K562 (cell line): Measurements from ENCODE around the gene RUNX1. TPM values are rescaled to one million over a fixed set of nuclear protein-coding genes. Genes with fewer than 3 reads are reported as not detected.
A peak's percentile ranks its signal among the peaks of the same experiment; 100 is the strongest.

Experiments
- ATAC-seq: fragments of 200-7000 bp; cut with Tn5 transposase; 3 replicates; pipeline ENCODE4 v1.9.1; 2020; ENCODE audit warnings: moderate library complexity
- BruUV-seq: library from RNA; stranded (reverse); fragments of 400-500 nt; replicated peaks from 2 replicates; lab custom pipeline; 2021; lab: Mats Ljungman, UMichigan
- CTCF ChIA-PET: fragments of 300-600 bp; formaldehyde crosslinking; extraction: SDS; loops from one replicate; lab custom pipeline; 2021; ENCODE audit warnings: low intra/inter-chr PET ratio; lab: Yijun Ruan, JAX
- POLR2A ChIA-PET: fragments of 300-600, 350-650 bp; sonication (Branson Sonifier 250); formaldehyde crosslinking; extraction: SDS; loops from one replicate; lab custom pipeline; 2021; ENCODE audit warnings: antibody characterized with exemption, inconsistent platforms; lab: Yijun Ruan, JAX
- DNase-seq, 4 experiments: peaks; one replicate each; pipeline versions ENCODE4 v3.0.0 to v3.0.0-alpha.2; 2011 to 2018; ENCODE audit warnings: low spot score in 3 of 4, mixed read lengths in 3 of 4; ENCODE audit errors: extremely low read depth in 1 of 4
- FAIRE-seq: peaks from 2 replicates; lab custom pipeline; 2011; peaks lifted over from hg19 to GRCh38; lab: Jason Lieb, UNC
- H2AFZ ChIP-seq: 2 replicates; pipeline ENCODE4 v1.6.0; 2011; ENCODE audit warnings: low read depth, low read length, control low read depth, inconsistent platforms
- H3K27ac ChIP-seq: fragments of 200-600 bp; 3 replicates; pipeline ENCODE4 v1.8.0; 2011; ENCODE audit warnings: low read depth, mild to moderate bottlenecking, control low read depth, inconsistent platforms, low read length, moderate library complexity, mixed read lengths; ENCODE audit errors: extremely low read depth
- H3K27me3 ChIP-seq, 2 experiments: fragments of 300-600 bp in 1 of 2; 2 replicates in 1 of 2; 3 replicates in 1 of 2; pipeline versions ENCODE4 v1.6.0 to v1.8.0; 2011; ENCODE audit warnings: inconsistent platforms in 2 of 2, low read length in 2 of 2, mild to moderate bottlenecking in 1 of 2, mixed read lengths in 1 of 2, moderate library complexity in 1 of 2; ENCODE audit not compliant: control insufficient read depth in 2 of 2, insufficient read depth in 2 of 2
- H3K36me3 ChIP-seq: fragments of 300-600 bp; 3 replicates; pipeline ENCODE4 v1.8.0; 2011; ENCODE audit warnings: mild to moderate bottlenecking, low read length, inconsistent platforms; ENCODE audit not compliant: control insufficient read depth, insufficient read depth
- H3K4me1 ChIP-seq, 2 experiments: fragments of 200-600 bp in 1 of 2; replicated peaks in 1 of 2; 2 replicates in 1 of 2; 3 replicates in 1 of 2; pipeline versions ENCODE4 v1.5.1 to v1.8.0; 2011; ENCODE audit warnings: inconsistent platforms in 2 of 2, low read length in 2 of 2, mild to moderate bottlenecking in 1 of 2, mixed read lengths in 1 of 2, moderate library complexity in 1 of 2; ENCODE audit not compliant: control insufficient read depth in 2 of 2, insufficient read depth in 2 of 2
- H3K4me2 ChIP-seq: 2 replicates; pipeline ENCODE4 v1.6.1; 2011; ENCODE audit warnings: low read length, control low read depth, inconsistent platforms, mixed read lengths; ENCODE audit not compliant: insufficient read depth
- H3K4me3 ChIP-seq: fragments of 200-600 bp; sonication (generic), shearing (Covaris generic); 2 replicates; pipeline ENCODE4 v1.5.1; 2016; ENCODE audit warnings: control low read depth, inconsistent platforms
- H3K79me2 ChIP-seq: fragments of 200-600 bp; 3 replicates; pipeline ENCODE4 v1.8.0; 2011; ENCODE audit warnings: low read length, inconsistent platforms; ENCODE audit not compliant: control insufficient read depth, insufficient read depth
- H3K9ac ChIP-seq, 2 experiments: 2 replicates each; pipeline versions ENCODE4 v1.6.0 to v1.6.1; 2011; ENCODE audit warnings: low read depth in 2 of 2, low read length in 2 of 2, control low read depth in 1 of 2, inconsistent platforms in 1 of 2, mild to moderate bottlenecking in 1 of 2, mixed read lengths in 1 of 2; ENCODE audit not compliant: insufficient read depth in 1 of 2
- H3K9me1 ChIP-seq: one replicate; pipeline ENCODE4 v1.6.0; 2011; ENCODE audit warnings: inconsistent platforms, mild to moderate bottlenecking, low read length, moderate library complexity; ENCODE audit not compliant: control insufficient read depth, insufficient read depth
- H3K9me3 ChIP-seq: replicated peaks from 2 replicates; pipeline ENCODE4 v1.5.1; 2011; ENCODE audit warnings: low read depth, low read length, inconsistent platforms; ENCODE audit not compliant: control insufficient read depth, insufficient read depth
- H4K20me1 ChIP-seq: replicated peaks from 2 replicates; pipeline ENCODE4 v1.6.1; 2011; ENCODE audit warnings: low read length, inconsistent platforms, mixed read lengths; ENCODE audit not compliant: control insufficient read depth, insufficient read depth
- ASH1L ChIP-seq: fragments of 450-650 bp; IDR thresholded peaks from 2 replicates; pipeline ENCODE4 v1.6.1; 2018; ENCODE audit warnings: borderline replicate concordance, mild to moderate bottlenecking, low read depth; ENCODE audit not compliant: partially characterized antibody
- CREBBP ChIP-seq: IDR thresholded peaks from one replicate; pipeline ENCODE4 v1.6.1; 2012; ENCODE audit warnings: low read depth, mild to moderate bottlenecking, control low read depth, inconsistent platforms, low read length
- RFX1 ChIP-seq: fragments of 450-650 bp; IDR thresholded peaks from 2 replicates; pipeline ENCODE4 v1.6.1; 2016; ENCODE audit warnings: mild to moderate bottlenecking, moderate library complexity
- SAFB2 ChIP-seq: fragments of 200-400 bp; formaldehyde crosslinking; IDR thresholded peaks from 2 replicates; pipeline ENCODE4 v1.6.1; 2018; ENCODE audit warnings: borderline replicate concordance, low read length, low read depth, moderate library complexity; ENCODE audit not compliant: severe bottlenecking
- ZNF212 ChIP-seq: fragments of 450-650 bp; formaldehyde crosslinking; IDR thresholded peaks from 2 replicates; pipeline ENCODE4 v1.4.0; 2020; ENCODE audit warnings: mild to moderate bottlenecking
- WGBS: fragments of 100-300 bp; shearing (Covaris generic); methylation state at CpG from one replicate; pipeline ENCODE4 v1.1.6; 2016; ENCODE audit warnings: low coverage, mixed read lengths; ENCODE audit not compliant: insufficient coverage; ENCODE audit errors: missing lambda C conversion rate; 5-methylcytosine and 5-hydroxymethylcytosine counted together
- in situ Hi-C: fragments of 300-500 bp; cut with MboI; formaldehyde crosslinking; loops from 4 replicates; pipeline ENCODE4 v1.15.0; 2018; ENCODE audit warnings: inconsistent platforms, mixed read lengths
- intact Hi-C: fragments of 100-400 bp; cut with micrococcal nuclease; formaldehyde crosslinking; loops from 2 replicates; pipeline ENCODE4 v1.14.2; 2022
- polyA plus RNA-seq, 8 experiments: library from polyadenylated mRNA; depleted of rRNA in 4 of 8; stranded (reverse) in 5 of 8; unstranded in 3 of 8; fragments of >200 nt; fragmentation: Nextera tagmentation in 2 of 8; fragmentation: Illumina TruSeq in 1 of 8; extraction: Ambion mirVana in 2 of 8; extraction: Trizol in 1 of 8; gene quantifications; 2 replicates each; pipeline versions ENCODE4 v1.2.1 to v1.2.3, GENCODE V29; 2011 to 2014; ENCODE audit warnings: inconsistent platforms in 1 of 8, missing spikeins in 1 of 8
- total RNA-seq, 7 experiments: library from RNA; depleted of rRNA in 6 of 7; stranded (reverse); fragments of >200 nt in 6 of 7; fragmentation: Illumina TruSeq in 2 of 7; extraction: Trizol in 2 of 7; gene quantifications; 2 replicates each; pipeline versions ENCODE4 v1.2.1 to v1.2.3, GENCODE V29; 2011 to 2021; ENCODE audit warnings: low replicate concordance in 1 of 7
- TF ChIP-seq, protein P1 (sequence below), 2 experiments: fragments of 450-650 bp; IDR thresholded peaks; 2 replicates each; pipeline ENCODE4 v1.6.1; 2016
- TF ChIP-seq, protein P2 (sequence below): fragments of 250-450 bp; sonication (Bioruptor Pico); IDR thresholded peaks from 2 replicates; pipeline ENCODE4 v1.6.1; 2021; ENCODE audit warnings: mild to moderate bottlenecking
- TF ChIP-seq, protein P3 (sequence below): fragments of 450-650 bp; IDR thresholded peaks from 2 replicates; pipeline ENCODE4 v1.6.1; 2017; ENCODE audit warnings: antibody characterized with exemption, mild to moderate bottlenecking

RUNX1 gene
- total and polyA plus RNA-seq, 9 of the 15 experiments (the other 6 are each of a cell fraction or from before 2014, with no cell fraction given), result 2.2 to 68.6 (median 17.8) TPM

DNA sequence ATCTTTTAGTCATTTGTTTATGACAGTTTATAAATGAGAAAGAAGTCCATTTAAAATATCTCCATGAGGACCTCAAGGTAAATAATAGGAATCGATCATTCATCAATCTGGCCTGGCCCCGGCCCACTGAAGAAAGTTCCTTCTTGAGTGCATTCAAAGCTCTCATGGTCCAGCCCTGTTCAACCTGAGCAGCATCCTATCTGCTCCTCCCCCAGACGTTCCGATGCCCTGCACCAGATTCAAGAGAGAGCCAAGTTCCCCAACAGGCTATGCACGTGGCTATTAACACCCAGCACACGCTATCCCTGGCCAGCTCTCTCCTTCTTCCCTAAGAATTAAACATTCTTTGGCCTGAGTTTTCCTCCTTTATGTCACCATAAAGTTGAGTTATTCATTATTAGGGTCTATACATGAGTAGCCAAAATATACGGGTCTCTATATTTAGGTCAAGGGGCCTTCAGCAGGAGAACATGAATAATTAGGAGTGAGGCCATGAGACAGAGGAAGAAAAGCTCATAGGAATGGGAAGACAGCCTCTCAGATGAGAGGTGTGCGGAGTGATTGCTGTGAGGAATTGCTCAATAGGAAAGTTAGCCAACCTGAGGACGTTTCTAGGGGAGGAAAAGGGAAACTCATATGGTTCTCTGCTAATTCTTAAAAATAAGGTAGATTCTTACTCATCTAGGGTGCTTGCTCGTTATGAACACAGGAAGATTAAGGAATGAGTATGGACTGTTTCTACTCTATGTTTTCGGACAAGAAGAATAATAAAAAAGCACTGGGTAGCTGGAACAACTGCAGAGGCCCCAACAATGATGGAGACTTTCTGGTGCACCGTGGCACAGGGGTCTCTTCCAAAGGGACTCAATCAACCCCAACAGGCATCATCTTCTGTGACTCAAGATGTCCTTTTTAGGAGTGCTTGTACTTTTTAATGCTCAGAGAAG lies 23.6 kb downstream of the RUNX1 start:
- H3K27ac ChIP-seq, result peak overlapping the region; percentile 95
- FAIRE-seq (no peak), ATAC-seq (no peak), DNase-seq (no peak)
- intact Hi-C loops (loop anchor here (1.0 kb wide), 2 partner anchors 117 to 137 kb away; no protein-coding TSS in a partner anchor), in situ Hi-C loops (loop anchor here (5.0 kb wide), 1 partner anchor 138 kb away; no protein-coding TSS in a partner anchor)
- CTCF ChIA-PET, result no interaction called here
- no peaks in the 10 kb centered on the region for H4K20me1 ChIP-seq
- peaks cover 26% of the 10 kb centered on the region for H3K79me2 ChIP-seq
- no TSS peak for BruUV-seq
- H3K9me3 ChIP-seq, result no peaks in the 10 kb centered on the region
- peaks cover 31 to 47% of the 10 kb centered on the region in 2 experiments for H3K4me1 ChIP-seq
- no peak overlapping the region for H3K4me3 ChIP-seq
- peak overlapping the region; percentile 75 for H3K4me2 ChIP-seq
- no peaks in the 10 kb centered on the region for H3K9me1 ChIP-seq
- no peaks in the 10 kb centered on the region for H3K27me3 ChIP-seq
- H3K9ac ChIP-seq, result peak overlapping the region in 1 of 2 experiments; percentile 77; a peak in 2 of 4 replicates
- WGBS, result 67% methylated on average over 12 of the region's 12 CpGs
- H2AFZ ChIP-seq, result peak overlapping the region; percentile 81
- no peaks in the 10 kb centered on the region; the same call in 2 of the 3 replicates for H3K36me3 ChIP-seq
- POLR2A ChIA-PET, result interaction anchor here (0.6 to 2.6 kb wide), 13 partner anchors 8 to 140 kb away, joined by 3 to 11 read pairs (median 5); no protein-coding TSS in a partner anchor
- TF ChIP-seq ZNF212 (no peak), ASH1L (no peak), SAFB2 (no peak), RFX1 (no peak), CREBBP (no peak)
- TF ChIP-seq, protein P1, sequence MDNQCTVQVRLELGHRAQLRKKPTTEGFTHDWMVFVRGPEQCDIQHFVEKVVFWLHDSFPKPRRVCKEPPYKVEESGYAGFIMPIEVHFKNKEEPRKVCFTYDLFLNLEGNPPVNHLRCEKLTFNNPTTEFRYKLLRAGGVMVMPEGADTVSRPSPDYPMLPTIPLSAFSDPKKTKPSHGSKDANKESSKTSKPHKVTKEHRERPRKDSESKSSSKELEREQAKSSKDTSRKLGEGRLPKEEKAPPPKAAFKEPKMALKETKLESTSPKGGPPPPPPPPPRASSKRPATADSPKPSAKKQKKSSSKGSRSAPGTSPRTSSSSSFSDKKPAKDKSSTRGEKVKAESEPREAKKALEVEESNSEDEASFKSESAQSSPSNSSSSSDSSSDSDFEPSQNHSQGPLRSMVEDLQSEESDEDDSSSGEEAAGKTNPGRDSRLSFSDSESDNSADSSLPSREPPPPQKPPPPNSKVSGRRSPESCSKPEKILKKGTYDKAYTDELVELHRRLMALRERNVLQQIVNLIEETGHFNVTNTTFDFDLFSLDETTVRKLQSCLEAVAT (IDR thresholded peaks at IDR 0.05), result no peak
- TF ChIP-seq, protein P2, sequence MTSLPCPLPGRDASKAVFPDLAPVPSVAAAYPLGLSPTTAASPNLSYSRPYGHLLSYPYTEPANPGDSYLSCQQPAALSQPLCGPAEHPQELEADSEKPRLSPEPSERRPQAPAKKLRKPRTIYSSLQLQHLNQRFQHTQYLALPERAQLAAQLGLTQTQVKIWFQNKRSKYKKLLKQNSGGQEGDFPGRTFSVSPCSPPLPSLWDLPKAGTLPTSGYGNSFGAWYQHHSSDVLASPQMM (CRISPR knock-in tag), result no peak
- TF ChIP-seq, protein P3, sequence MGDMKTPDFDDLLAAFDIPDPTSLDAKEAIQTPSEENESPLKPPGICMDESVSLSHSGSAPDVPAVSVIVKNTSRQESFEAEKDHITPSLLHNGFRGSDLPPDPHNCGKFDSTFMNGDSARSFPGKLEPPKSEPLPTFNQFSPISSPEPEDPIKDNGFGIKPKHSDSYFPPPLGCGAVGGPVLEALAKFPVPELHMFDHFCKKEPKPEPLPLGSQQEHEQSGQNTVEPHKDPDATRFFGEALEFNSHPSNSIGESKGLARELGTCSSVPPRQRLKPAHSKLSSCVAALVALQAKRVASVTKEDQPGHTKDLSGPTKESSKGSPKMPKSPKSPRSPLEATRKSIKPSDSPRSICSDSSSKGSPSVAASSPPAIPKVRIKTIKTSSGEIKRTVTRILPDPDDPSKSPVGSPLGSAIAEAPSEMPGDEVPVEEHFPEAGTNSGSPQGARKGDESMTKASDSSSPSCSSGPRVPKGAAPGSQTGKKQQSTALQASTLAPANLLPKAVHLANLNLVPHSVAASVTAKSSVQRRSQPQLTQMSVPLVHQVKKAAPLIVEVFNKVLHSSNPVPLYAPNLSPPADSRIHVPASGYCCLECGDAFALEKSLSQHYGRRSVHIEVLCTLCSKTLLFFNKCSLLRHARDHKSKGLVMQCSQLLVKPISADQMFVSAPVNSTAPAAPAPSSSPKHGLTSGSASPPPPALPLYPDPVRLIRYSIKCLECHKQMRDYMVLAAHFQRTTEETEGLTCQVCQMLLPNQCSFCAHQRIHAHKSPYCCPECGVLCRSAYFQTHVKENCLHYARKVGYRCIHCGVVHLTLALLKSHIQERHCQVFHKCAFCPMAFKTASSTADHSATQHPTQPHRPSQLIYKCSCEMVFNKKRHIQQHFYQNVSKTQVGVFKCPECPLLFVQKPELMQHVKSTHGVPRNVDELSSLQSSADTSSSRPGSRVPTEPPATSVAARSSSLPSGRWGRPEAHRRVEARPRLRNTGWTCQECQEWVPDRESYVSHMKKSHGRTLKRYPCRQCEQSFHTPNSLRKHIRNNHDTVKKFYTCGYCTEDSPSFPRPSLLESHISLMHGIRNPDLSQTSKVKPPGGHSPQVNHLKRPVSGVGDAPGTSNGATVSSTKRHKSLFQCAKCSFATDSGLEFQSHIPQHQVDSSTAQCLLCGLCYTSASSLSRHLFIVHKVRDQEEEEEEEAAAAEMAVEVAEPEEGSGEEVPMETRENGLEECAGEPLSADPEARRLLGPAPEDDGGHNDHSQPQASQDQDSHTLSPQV, result peak; percentile 21; the same call in 1 of the 2 replicates
